Fibroblast of lung (primary cell): ENCODE data around the gene MREG. TPM values are rescaled to one million over a fixed set of nuclear protein-coding genes. Genes with fewer than 3 reads are reported as not detected.
A peak's percentile ranks its signal among the peaks of the same experiment; 100 is the strongest.

ENCODE experiments used
- DNase-seq, 2 donors: peaks; one replicate each; pipeline versions ENCODE4 v3.0.0 to v3.0.0-alpha.2; 2010; ENCODE audit warnings: low read depth in 2 of 2
- H2AFZ ChIP-seq: 2 replicates; pipeline ENCODE4 v1.5.1; 2012; ENCODE audit warnings: low read length, control low read depth, inconsistent platforms
- H3K27ac ChIP-seq: 2 replicates; pipeline ENCODE4 v1.5.1; 2011; ENCODE audit warnings: low read length, control low read depth; ENCODE audit not compliant: insufficient read depth
- H3K27me3 ChIP-seq: 2 replicates; pipeline ENCODE4 v1.5.1; 2011; ENCODE audit warnings: mild to moderate bottlenecking, low read length; ENCODE audit not compliant: control insufficient read depth, insufficient read depth
- H3K36me3 ChIP-seq: 2 replicates; pipeline ENCODE4 v1.5.1; 2011; ENCODE audit warnings: low read length; ENCODE audit not compliant: control insufficient read depth, insufficient read depth
- H3K4me1 ChIP-seq: 2 replicates; pipeline ENCODE4 v1.5.1; 2011; ENCODE audit warnings: low read length; ENCODE audit not compliant: control insufficient read depth, insufficient read depth; ENCODE audit errors: extremely low read depth
- H3K4me2 ChIP-seq: 2 replicates; pipeline ENCODE4 v1.5.1; 2011; ENCODE audit warnings: low read length, control low read depth; ENCODE audit not compliant: insufficient read depth; ENCODE audit errors: extremely low read depth
- H3K4me3 ChIP-seq, 4 experiments: fragments of 200-600 bp in 1 of 4; sonication (generic) in 1 of 4; replicated peaks in 1 of 4; 2 replicates each; pipeline ENCODE4 v1.5.1; 2011 to 2016; ENCODE audit warnings: low read length in 4 of 4, low read depth in 3 of 4, mild to moderate bottlenecking in 3 of 4, control low read depth in 2 of 4, inconsistent platforms in 1 of 4, mixed read lengths in 1 of 4; ENCODE audit not compliant: insufficient read depth in 1 of 4; ENCODE audit errors: control extremely low read depth in 1 of 4
- H3K79me2 ChIP-seq: 2 replicates; pipeline ENCODE4 v1.5.1; 2012; ENCODE audit warnings: mild to moderate bottlenecking, low read length, inconsistent platforms; ENCODE audit not compliant: control insufficient read depth, insufficient read depth
- H3K9ac ChIP-seq: 2 replicates; pipeline ENCODE4 v1.5.1; 2011; ENCODE audit warnings: mild to moderate bottlenecking, low read length, control low read depth; ENCODE audit not compliant: insufficient read depth
- H3K9me3 ChIP-seq: 2 replicates; pipeline ENCODE4 v1.5.1; 2012; ENCODE audit warnings: low read depth, low read length; ENCODE audit not compliant: control insufficient read depth, insufficient read depth
- H4K20me1 ChIP-seq: 2 replicates; pipeline ENCODE4 v1.5.1; 2011; ENCODE audit warnings: low read length; ENCODE audit not compliant: control insufficient read depth, insufficient read depth; ENCODE audit errors: extremely low read depth
- EZH2 ChIP-seq: IDR thresholded peaks from 2 replicates; pipeline ENCODE4 v1.5.1; 2012; ENCODE audit warnings: low read length, control low read depth, mild to moderate bottlenecking; ENCODE audit errors: missing control alignments
- polyA plus RNA-seq, 2 donors: library from polyadenylated mRNA; depleted of rRNA in 1 of 2; stranded (reverse) in 1 of 2; unstranded in 1 of 2; fragments of >200 nt; gene quantifications; 2 replicates each; pipeline ENCODE4 v1.2.1, GENCODE V29; 2011 to 2012; ENCODE audit warnings: missing spikeins in 1 of 2
- total RNA-seq: library from RNA; depleted of rRNA; stranded (reverse); fragments of >200 nt; gene quantifications from 2 replicates; pipeline ENCODE4 v1.2.1, GENCODE V29; 2014
- TF ChIP-seq, protein P1 (sequence below), 2 donors: IDR thresholded peaks in 1 of 2; conservative IDR thresholded peaks in 1 of 2; 1 replicate in 1 of 2; 2 replicates in 1 of 2; pipeline ENCODE4 v1.5.1; 2011 to 2012; ENCODE audit warnings: low read length in 2 of 2, control low read depth in 1 of 2, inconsistent platforms in 1 of 2, low read depth in 1 of 2, mild to moderate bottlenecking in 1 of 2

MREG gene
- total and polyA plus RNA-seq, 2 donors (not counting 1 experiment from before 2014, with no cell fraction given) = 2.4 to 3.5 TPM

DNA sequence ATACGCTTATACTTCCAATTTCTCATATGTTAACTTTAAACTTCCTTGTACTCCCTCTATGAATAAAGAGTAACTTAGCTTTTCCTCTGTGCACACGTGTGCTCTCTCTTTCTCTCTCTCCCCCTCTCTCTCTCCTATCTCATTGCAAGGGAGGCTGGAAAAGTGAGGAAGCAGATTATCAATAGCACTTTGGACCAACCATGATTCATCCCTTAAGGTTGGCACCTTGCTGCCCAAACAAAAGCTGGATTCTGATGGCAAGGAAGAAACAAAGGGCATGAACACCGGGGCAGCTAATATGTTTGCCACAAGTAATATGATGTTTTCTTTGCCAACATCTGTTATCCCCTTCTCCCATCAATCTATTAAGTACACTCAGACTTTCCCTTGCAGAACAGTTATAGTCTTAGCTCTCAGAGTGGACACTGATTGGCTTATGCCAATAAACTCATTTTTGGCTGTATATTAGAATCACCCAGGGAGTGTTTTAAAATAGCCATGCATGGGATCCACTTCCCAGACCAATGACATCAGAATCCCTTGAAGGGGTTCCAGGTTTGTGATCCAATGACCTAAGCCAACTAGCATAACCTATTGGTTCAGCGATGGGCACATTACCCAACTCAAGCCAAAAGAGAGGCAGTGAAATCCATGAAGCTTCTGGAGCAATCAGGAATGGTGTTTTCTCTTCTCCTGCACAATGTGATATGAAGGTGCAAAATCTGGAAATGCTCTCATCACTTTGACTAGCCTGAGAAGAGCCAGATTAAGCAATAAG lies 60.3 kb downstream of the MREG start:
- no peak overlapping the region for H3K4me2 ChIP-seq
- no peak for DNase-seq
- H3K27me3 ChIP-seq = no peaks in the 10 kb centered on the region
- no peak overlapping the region for H3K9ac ChIP-seq
- H3K79me2 ChIP-seq = no peaks in the 10 kb centered on the region
- H3K27ac ChIP-seq = no peak overlapping the region
- no peaks in the 10 kb centered on the region for H4K20me1 ChIP-seq
- H3K4me1 ChIP-seq = no peaks in the 10 kb centered on the region
- H3K4me3 ChIP-seq = no peak overlapping the region
- no peak overlapping the region for H2AFZ ChIP-seq
- no peaks in the 10 kb centered on the region for H3K36me3 ChIP-seq
- TF ChIP-seq EZH2 = no peak
- TF ChIP-seq, protein P1, sequence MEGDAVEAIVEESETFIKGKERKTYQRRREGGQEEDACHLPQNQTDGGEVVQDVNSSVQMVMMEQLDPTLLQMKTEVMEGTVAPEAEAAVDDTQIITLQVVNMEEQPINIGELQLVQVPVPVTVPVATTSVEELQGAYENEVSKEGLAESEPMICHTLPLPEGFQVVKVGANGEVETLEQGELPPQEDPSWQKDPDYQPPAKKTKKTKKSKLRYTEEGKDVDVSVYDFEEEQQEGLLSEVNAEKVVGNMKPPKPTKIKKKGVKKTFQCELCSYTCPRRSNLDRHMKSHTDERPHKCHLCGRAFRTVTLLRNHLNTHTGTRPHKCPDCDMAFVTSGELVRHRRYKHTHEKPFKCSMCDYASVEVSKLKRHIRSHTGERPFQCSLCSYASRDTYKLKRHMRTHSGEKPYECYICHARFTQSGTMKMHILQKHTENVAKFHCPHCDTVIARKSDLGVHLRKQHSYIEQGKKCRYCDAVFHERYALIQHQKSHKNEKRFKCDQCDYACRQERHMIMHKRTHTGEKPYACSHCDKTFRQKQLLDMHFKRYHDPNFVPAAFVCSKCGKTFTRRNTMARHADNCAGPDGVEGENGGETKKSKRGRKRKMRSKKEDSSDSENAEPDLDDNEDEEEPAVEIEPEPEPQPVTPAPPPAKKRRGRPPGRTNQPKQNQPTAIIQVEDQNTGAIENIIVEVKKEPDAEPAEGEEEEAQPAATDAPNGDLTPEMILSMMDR (conservative IDR thresholded peaks at IDR 0.05 in 1 of 2, IDR thresholded peaks at IDR 0.05 in 1 of 2; ENCODE audit: low read depth in 1 of 2, low read length in 2 of 2) = no peak
- no peaks in the 10 kb centered on the region for H3K9me3 ChIP-seq

DNA sequence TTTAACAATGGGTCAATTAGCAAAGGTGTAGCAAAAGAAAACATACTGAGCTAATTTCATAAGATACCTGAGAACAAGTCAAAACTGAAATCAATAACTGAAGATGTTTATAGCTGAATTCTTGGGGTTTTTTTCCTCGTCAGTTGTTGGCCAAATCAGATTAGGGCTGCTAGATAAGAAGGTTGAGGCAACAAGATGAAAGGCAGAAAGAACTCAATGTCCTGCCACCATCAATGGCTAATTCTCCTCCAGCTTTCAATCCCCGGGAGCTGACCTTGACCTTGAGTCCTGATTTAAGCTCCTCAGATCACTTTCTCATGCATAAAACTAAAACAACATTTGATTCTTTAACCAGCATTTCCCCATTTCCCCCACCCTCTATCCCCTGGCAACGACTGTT lies 61.8 kb downstream of the MREG start:
- no peak for DNase-seq
- no peaks in the 10 kb centered on the region for H3K79me2 ChIP-seq
- H2AFZ ChIP-seq = no peak overlapping the region
- H3K9me3 ChIP-seq = no peaks in the 10 kb centered on the region
- no peak overlapping the region for H3K4me3 ChIP-seq
- TF ChIP-seq EZH2 = no peak
- TF ChIP-seq, protein P1 (conservative IDR thresholded peaks at IDR 0.05 in 1 of 2, IDR thresholded peaks at IDR 0.05 in 1 of 2; ENCODE audit: low read depth in 1 of 2, low read length in 2 of 2) = no peak
- H3K9ac ChIP-seq = no peak overlapping the region
- no peaks in the 10 kb centered on the region for H4K20me1 ChIP-seq
- H3K4me2 ChIP-seq = no peak overlapping the region
- no peaks in the 10 kb centered on the region for H3K4me1 ChIP-seq
- no peaks in the 10 kb centered on the region for H3K36me3 ChIP-seq
- H3K27ac ChIP-seq = no peak overlapping the region
- no peaks in the 10 kb centered on the region for H3K27me3 ChIP-seq

DNA sequence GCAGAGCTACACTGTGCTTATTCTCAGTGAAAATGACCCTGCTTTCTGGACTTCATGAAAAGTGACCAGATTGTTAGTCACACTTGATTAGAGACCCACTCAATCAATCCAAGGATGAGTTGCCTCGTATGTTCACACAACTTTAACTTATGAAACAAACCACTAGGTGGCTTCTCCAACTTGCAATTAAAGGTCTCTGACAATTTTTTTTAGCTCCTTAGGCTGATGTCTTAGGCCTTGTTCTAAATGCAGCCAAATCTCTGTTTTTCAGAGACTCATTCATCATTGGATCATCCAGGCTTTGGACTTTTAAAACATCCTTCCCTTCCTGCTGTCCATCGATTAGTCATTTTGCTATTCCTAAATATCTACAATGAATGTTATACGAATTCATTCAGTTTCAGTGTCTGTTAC lies 63.4 kb downstream of the MREG start:
- no peak overlapping the region for H3K27ac ChIP-seq
- no peaks in the 10 kb centered on the region for H3K9me3 ChIP-seq
- H3K9ac ChIP-seq = no peak overlapping the region
- H3K79me2 ChIP-seq = no peaks in the 10 kb centered on the region
- H3K36me3 ChIP-seq = no peaks in the 10 kb centered on the region
- H2AFZ ChIP-seq = no peak overlapping the region
- H3K27me3 ChIP-seq = no peaks in the 10 kb centered on the region
- no peak overlapping the region for H3K4me2 ChIP-seq
- no peak overlapping the region for H3K4me3 ChIP-seq
- H3K4me1 ChIP-seq = no peaks in the 10 kb centered on the region
- TF ChIP-seq, protein P1 (conservative IDR thresholded peaks at IDR 0.05 in 1 of 2, IDR thresholded peaks at IDR 0.05 in 1 of 2; ENCODE audit: low read depth in 1 of 2, low read length in 2 of 2) = peak; percentile 44 to 58
- no peak for TF ChIP-seq EZH2
- peak; percentile 53 to 57 for DNase-seq
- H4K20me1 ChIP-seq = no peaks in the 10 kb centered on the region
